ENCODE results near the gene COL13A1.

COL13A1 gene

DNA sequence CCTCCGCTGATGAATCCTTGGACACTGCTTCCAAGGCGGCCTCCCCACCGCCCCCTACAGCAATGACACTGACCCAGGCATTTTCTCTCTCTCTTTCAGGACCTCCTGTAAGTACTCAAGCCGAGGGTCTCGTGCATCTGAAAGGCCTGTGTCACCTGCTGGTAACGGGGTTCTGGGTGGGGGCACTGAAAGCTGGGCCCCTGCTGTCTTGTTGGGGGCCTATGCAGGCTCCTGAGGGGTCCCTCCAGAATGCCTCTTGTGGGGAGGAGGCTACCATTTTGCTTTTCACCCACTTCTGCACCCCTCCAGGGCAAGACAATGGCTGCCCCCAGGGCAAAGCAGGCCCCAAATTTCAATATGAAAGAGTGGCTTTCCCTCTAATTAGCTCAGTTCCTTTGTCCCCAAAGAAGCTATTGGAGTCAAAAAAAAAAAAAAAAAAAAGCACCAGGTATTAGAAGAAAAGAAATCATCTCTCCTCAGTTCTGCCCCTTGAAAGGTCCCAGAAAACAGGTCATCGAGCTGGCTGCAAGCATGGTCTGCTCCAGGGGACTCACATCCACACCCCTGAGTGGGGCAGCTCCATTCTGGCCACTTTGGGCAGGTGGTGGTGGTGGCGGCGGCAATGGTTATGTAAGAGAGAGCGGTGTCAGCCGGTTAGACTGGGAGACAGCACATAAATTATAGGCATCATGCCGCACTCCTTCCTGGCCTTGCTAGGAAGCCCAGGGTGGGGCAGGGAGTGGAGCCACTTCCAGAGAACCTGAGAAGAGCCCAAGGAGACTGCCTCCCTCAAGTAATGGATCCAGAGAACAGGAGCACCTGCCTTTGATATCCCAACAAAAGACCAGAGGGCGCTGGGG, 66.2 kb downstream of the COL13A1 start:
- Histone ChIP-seq H3K27me3 (ENCODE audit: insufficient read depth, low read length) (peaks cover 9% of the 10 kb centered on the region), H3K4me2 (ENCODE audit: low read length) (no peak overlapping the region)

DNA sequence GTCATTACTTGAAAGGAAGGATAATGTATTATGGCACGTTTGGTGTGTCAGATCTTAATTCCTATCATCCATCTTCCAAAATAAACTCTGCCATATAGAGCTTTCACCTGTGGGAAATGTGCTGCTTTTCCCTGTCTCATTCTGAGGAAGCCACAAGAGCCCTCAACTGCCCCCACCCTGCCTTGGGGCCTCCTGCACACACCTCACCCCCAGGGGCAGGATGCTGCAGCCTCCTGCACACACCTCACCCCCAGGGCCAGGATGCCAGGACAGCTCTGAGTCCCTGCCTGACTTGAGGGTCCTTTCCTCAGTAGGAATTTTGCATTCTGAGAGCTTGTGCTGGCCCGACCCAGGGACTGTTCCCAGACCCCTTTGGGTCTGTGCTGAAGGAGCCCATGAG, 67.1 kb downstream of the COL13A1 start:
- Histone ChIP-seq H3K27ac (ENCODE audit: low read depth, low read length, poor library complexity, severe bottlenecking) (no peak overlapping the region), H3K4me2 (ENCODE audit: low read length) (no peak overlapping the region), H3K9ac (ENCODE audit: low read length) (no peak overlapping the region), H3K9me2 (ENCODE audit: low read depth, low read length) (no peaks in the 10 kb centered on the region), H3K79me2 (ENCODE audit: insufficient read depth, low read length) (no peaks in the 10 kb centered on the region), H2AFZ (ENCODE audit: low read length) (no peak overlapping the region), H3F3A (ENCODE audit: insufficient read depth, low read length) (no peaks in the 10 kb centered on the region), H3K27me3 (ENCODE audit: insufficient read depth, low read length) (peaks cover 9% of the 10 kb centered on the region), H3K9me3 (ENCODE audit: low read length) (no peaks in the 10 kb centered on the region), H3K4me1 (ENCODE audit: insufficient read depth, low read length, severe bottlenecking) (no peaks in the 10 kb centered on the region), H3K4me3 (ENCODE audit: low read depth, low read length, poor library complexity, severe bottlenecking) (no peak overlapping the region), H3K36me3 (ENCODE audit: insufficient read depth, low read length) (no peaks in the 10 kb centered on the region), H4K20me1 (ENCODE audit: insufficient read depth, low read length) (no peaks in the 10 kb centered on the region)
- TF ChIP-seq EZH2 (IDR thresholded peaks at IDR 0.05; ENCODE audit: borderline replicate concordance, low read length): no peak
- TF ChIP-seq, protein P1, sequence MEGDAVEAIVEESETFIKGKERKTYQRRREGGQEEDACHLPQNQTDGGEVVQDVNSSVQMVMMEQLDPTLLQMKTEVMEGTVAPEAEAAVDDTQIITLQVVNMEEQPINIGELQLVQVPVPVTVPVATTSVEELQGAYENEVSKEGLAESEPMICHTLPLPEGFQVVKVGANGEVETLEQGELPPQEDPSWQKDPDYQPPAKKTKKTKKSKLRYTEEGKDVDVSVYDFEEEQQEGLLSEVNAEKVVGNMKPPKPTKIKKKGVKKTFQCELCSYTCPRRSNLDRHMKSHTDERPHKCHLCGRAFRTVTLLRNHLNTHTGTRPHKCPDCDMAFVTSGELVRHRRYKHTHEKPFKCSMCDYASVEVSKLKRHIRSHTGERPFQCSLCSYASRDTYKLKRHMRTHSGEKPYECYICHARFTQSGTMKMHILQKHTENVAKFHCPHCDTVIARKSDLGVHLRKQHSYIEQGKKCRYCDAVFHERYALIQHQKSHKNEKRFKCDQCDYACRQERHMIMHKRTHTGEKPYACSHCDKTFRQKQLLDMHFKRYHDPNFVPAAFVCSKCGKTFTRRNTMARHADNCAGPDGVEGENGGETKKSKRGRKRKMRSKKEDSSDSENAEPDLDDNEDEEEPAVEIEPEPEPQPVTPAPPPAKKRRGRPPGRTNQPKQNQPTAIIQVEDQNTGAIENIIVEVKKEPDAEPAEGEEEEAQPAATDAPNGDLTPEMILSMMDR (IDR thresholded peaks at IDR 0.05; ENCODE audit: low read length): no peak

More for the DNA sequence above, 66.2 kb downstream of the COL13A1 start:
- Histone ChIP-seq H3K4me1 (ENCODE audit: insufficient read depth, low read length, severe bottlenecking) (no peaks in the 10 kb centered on the region), H3F3A (ENCODE audit: insufficient read depth, low read length) (no peaks in the 10 kb centered on the region), H3K9ac (ENCODE audit: low read length) (no peak overlapping the region), H3K79me2 (ENCODE audit: insufficient read depth, low read length) (no peaks in the 10 kb centered on the region), H3K4me3 (ENCODE audit: low read depth, low read length, poor library complexity, severe bottlenecking) (no peak overlapping the region), H4K20me1 (ENCODE audit: insufficient read depth, low read length) (no peaks in the 10 kb centered on the region), H2AFZ (ENCODE audit: low read length) (no peak overlapping the region), H3K9me2 (ENCODE audit: low read depth, low read length) (no peaks in the 10 kb centered on the region), H3K27ac (ENCODE audit: low read depth, low read length, poor library complexity, severe bottlenecking) (no peak overlapping the region), H3K9me3 (ENCODE audit: low read length) (no peaks in the 10 kb centered on the region), H3K36me3 (ENCODE audit: insufficient read depth, low read length) (no peaks in the 10 kb centered on the region)
- TF ChIP-seq, protein P1 (IDR thresholded peaks at IDR 0.05; ENCODE audit: low read length): no peak
- TF ChIP-seq EZH2 (IDR thresholded peaks at IDR 0.05; ENCODE audit: borderline replicate concordance, low read length): no peak

DNA sequence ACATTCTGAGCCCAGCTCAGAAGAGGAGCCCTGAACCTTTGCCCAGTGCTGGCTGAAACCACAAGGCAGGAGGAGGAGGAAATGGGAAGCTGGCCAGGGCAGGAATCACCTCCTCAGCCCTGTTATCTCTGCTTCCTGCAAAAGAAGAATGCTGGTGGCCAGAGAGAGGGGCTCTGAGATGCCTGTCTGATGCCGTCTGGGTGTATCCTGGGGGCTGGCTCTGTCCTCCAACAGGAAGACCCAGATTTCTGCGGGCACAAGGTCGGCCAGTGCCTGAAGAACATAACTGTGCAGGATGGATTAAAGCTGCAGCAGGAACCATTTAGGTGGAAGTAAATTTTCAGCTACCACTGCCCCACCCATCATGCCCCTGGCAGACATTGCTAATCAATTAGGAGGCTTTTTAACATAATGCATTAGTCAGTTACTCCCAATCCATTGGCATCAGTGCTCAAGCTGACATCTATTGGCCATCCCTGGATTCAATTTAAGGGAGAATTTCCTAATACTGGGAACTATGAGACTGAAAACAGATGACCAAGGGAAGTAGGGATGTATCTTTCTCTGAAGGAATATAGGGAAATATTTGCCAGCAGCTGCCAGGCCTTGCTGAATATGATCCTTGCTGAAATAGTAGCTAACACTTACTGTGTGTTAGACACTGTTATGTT, 67.7 kb downstream of the COL13A1 start:
- Histone ChIP-seq H3K4me3 (ENCODE audit: low read depth, low read length, poor library complexity, severe bottlenecking) (no peak overlapping the region), H3K27ac (ENCODE audit: low read depth, low read length, poor library complexity, severe bottlenecking) (no peak overlapping the region), H3K36me3 (ENCODE audit: insufficient read depth, low read length) (no peaks in the 10 kb centered on the region), H3K9ac (ENCODE audit: low read length) (no peak overlapping the region), H3K27me3 (ENCODE audit: insufficient read depth, low read length) (peaks cover 9% of the 10 kb centered on the region), H3K4me2 (ENCODE audit: low read length) (no peak overlapping the region), H3K9me3 (ENCODE audit: low read length) (no peaks in the 10 kb centered on the region), H3F3A (ENCODE audit: insufficient read depth, low read length) (no peaks in the 10 kb centered on the region), H3K9me2 (ENCODE audit: low read depth, low read length) (no peaks in the 10 kb centered on the region), H3K4me1 (ENCODE audit: insufficient read depth, low read length, severe bottlenecking) (no peaks in the 10 kb centered on the region), H4K20me1 (ENCODE audit: insufficient read depth, low read length) (no peaks in the 10 kb centered on the region), H2AFZ (ENCODE audit: low read length) (no peak overlapping the region), H3K79me2 (ENCODE audit: insufficient read depth, low read length) (no peaks in the 10 kb centered on the region)
- TF ChIP-seq EZH2 (IDR thresholded peaks at IDR 0.05; ENCODE audit: borderline replicate concordance, low read length): no peak
- TF ChIP-seq, protein P1 (IDR thresholded peaks at IDR 0.05; ENCODE audit: low read length): no peak
